ENCODE results near the gene CHST8. TPM values are rescaled to one million over a fixed set of nuclear protein-coding genes. Genes with fewer than 3 reads are reported as not detected.

The CHST8 gene
- total RNA-seq, 1 experiment from 2014 or later, result 2.3 TPM

GRCh38 chr19:33784432-33784831 is 162.7 kb downstream of the CHST8 start:
- ChIA-PET POLR2A (ENCODE audit: low non-redundant PET) (no interaction called here), CTCF (no interaction called here)
- Histone ChIP-seq H3K4me3 (ENCODE audit: low read depth, low read length, poor library complexity, severe bottlenecking) (no peak overlapping the region), H3K27ac (ENCODE audit: low read depth, low read length, poor library complexity, severe bottlenecking) (no peak overlapping the region), H3K27me3 (replicated peaks; ENCODE audit: insufficient read depth, low read depth, low read length, poor library complexity) (peaks cover 20% of the 10 kb centered on the region), H3K4me1 (ENCODE audit: insufficient read depth, low read length, poor library complexity, severe bottlenecking) (no peaks in the 10 kb centered on the region), H3K36me3 (ENCODE audit: insufficient read depth, low read length, poor library complexity, severe bottlenecking) (no peaks in the 10 kb centered on the region), H3K9me3 (ENCODE audit: low read depth, low read length, poor library complexity, severe bottlenecking) (no peaks in the 10 kb centered on the region)
- no TSS peak for BruUV-seq (replicated peaks)
- intact Hi-C loops (cut with micrococcal nuclease; ENCODE audit: unreplicated experiment), result no loop called here
- TF ChIP-seq EZH2 (IDR thresholded peaks at IDR 0.05; ENCODE audit: borderline replicate concordance, low read depth, low read length, poor library complexity, severe bottlenecking) (no peak), CTCF (conservative IDR thresholded peaks at IDR 0.05; ENCODE audit: low read depth, low read length) (no peak)
- no peak for DNase-seq (ENCODE audit: low spot score)

GRCh38 chr19:33785795-33786194 is 164.0 kb downstream of the CHST8 start:
- H3K9me3 ChIP-seq (ENCODE audit: low read depth, low read length, poor library complexity, severe bottlenecking), result no peaks in the 10 kb centered on the region
- BruUV-seq (replicated peaks), result no TSS peak
- no peaks in the 10 kb centered on the region for H3K36me3 ChIP-seq (ENCODE audit: insufficient read depth, low read length, poor library complexity, severe bottlenecking)
- intact Hi-C loops (cut with micrococcal nuclease; ENCODE audit: unreplicated experiment), result no loop called here
- H3K27me3 ChIP-seq (replicated peaks; ENCODE audit: insufficient read depth, low read depth, low read length, poor library complexity), result peaks cover 20% of the 10 kb centered on the region
- ChIA-PET POLR2A (ENCODE audit: low non-redundant PET) (no interaction called here), CTCF (interaction anchor here (0.6 to 1.0 kb wide), 2 partner anchors 8 to 1484 kb away, joined by 3 to 8 read pairs; no protein-coding TSS in a partner anchor)
- DNase-seq (ENCODE audit: low spot score), result no peak
- TF ChIP-seq EZH2 (IDR thresholded peaks at IDR 0.05; ENCODE audit: borderline replicate concordance, low read depth, low read length, poor library complexity, severe bottlenecking) (no peak), CTCF (conservative IDR thresholded peaks at IDR 0.05; ENCODE audit: low read depth, low read length) (no peak)
- no peak overlapping the region for H3K27ac ChIP-seq (ENCODE audit: low read depth, low read length, poor library complexity, severe bottlenecking)
- no peaks in the 10 kb centered on the region for H3K4me1 ChIP-seq (ENCODE audit: insufficient read depth, low read length, poor library complexity, severe bottlenecking)
- H3K4me3 ChIP-seq (ENCODE audit: low read depth, low read length, poor library complexity, severe bottlenecking), result no peak overlapping the region

GRCh38 chr19:33788676-33789075 is 166.9 kb downstream of the CHST8 start:
- H3K27ac ChIP-seq (ENCODE audit: low read depth, low read length, poor library complexity, severe bottlenecking), result no peak overlapping the region
- intact Hi-C loops (cut with micrococcal nuclease; ENCODE audit: unreplicated experiment), result no loop called here
- CTCF ChIA-PET, result interaction anchor here (1.8 kb wide), 1 partner anchor 11 kb away, joined by 6 read pairs; no protein-coding TSS in a partner anchor
- peaks cover 20% of the 10 kb centered on the region for H3K27me3 ChIP-seq (replicated peaks; ENCODE audit: insufficient read depth, low read depth, low read length, poor library complexity)
- DNase-seq (ENCODE audit: low spot score), result no peak
- no peak overlapping the region for H3K4me3 ChIP-seq (ENCODE audit: low read depth, low read length, poor library complexity, severe bottlenecking)
- no TSS peak for BruUV-seq (replicated peaks)
- H3K36me3 ChIP-seq (ENCODE audit: insufficient read depth, low read length, poor library complexity, severe bottlenecking), result no peaks in the 10 kb centered on the region
- no peak for TF ChIP-seq CTCF (conservative IDR thresholded peaks at IDR 0.05; ENCODE audit: low read depth, low read length)
- no peak for TF ChIP-seq EZH2 (IDR thresholded peaks at IDR 0.05; ENCODE audit: borderline replicate concordance, low read depth, low read length, poor library complexity, severe bottlenecking)
- POLR2A ChIA-PET (ENCODE audit: low non-redundant PET), result no interaction called here
- H3K9me3 ChIP-seq (ENCODE audit: low read depth, low read length, poor library complexity, severe bottlenecking), result no peaks in the 10 kb centered on the region
- H3K4me1 ChIP-seq (ENCODE audit: insufficient read depth, low read length, poor library complexity, severe bottlenecking), result no peaks in the 10 kb centered on the region

Data from A673 (cell line).